ENCODE measurements around the gene KRTAP5-8. TPM values are rescaled to one million over a fixed set of nuclear protein-coding genes. Genes with fewer than 3 reads are reported as not detected.

The KRTAP5-8 gene
- total RNA-seq, 2 experiments from 2014 or later = not detected

- ChIA-PET POLR2A (no interaction called here), CTCF (no interaction called here)
- Mint-ChIP-seq H3K27ac (no peak overlapping the region), H3K9me3 (ENCODE audit: low read depth) (no peaks in the 10 kb centered on the region), H3K36me3 (ENCODE audit: low read depth) (peaks cover 68% of the 10 kb centered on the region), H3K4me3 (no peak overlapping the region), H3K4me1 (peaks cover 4% of the 10 kb centered on the region), H3K27me3 (no peaks in the 10 kb centered on the region)
- intact Hi-C loops (cut with DNase I, micrococcal nuclease) = no loop called here
- ATAC-seq (peak; percentile 39), DNase-seq (peak; percentile 24)
These were observed 38.7 kb upstream of the KRTAP5-8 start for GRCh38 chr11:71499125-71499524.

DNA sequence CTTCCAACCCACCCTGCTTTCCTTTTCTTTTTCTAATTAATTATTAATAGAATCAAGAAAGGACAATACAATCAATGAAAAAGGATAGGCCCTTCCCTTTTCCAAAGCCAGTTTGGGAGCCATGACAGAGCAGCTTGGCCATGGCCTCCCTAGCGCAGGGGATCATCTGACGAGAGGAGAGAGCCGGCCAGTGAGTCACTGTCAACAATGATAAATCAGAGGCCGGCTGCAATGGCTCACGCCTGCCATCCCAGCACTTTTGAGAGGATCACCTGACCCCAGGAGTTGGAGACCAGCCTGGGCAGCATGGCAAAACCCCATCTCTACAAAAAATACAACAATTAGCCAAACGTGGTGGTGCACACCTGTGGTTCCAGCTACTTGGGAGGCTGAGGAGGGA, 38.3 kb upstream of the KRTAP5-8 start:
- Mint-ChIP-seq H3K9me3 (ENCODE audit: low read depth) (no peaks in the 10 kb centered on the region), H3K4me1 (peaks cover 4% of the 10 kb centered on the region), H3K27ac (no peak overlapping the region), H3K27me3 (no peaks in the 10 kb centered on the region), H3K36me3 (ENCODE audit: low read depth) (peaks cover 65% of the 10 kb centered on the region), H3K4me3 (no peak overlapping the region)
- intact Hi-C loops (cut with DNase I, micrococcal nuclease) = no loop called here
- POLR2A ChIA-PET = no interaction called here
- no peak for DNase-seq
- CTCF ChIA-PET = no interaction called here
- no peak for ATAC-seq

- ChIA-PET POLR2A (no interaction called here), CTCF (no interaction called here)
- H3K27me3 Mint-ChIP-seq = no peaks in the 10 kb centered on the region
- peaks cover 4% of the 10 kb centered on the region for H3K9me3 Mint-ChIP-seq (ENCODE audit: low read depth)
- H3K27ac Mint-ChIP-seq = no peak overlapping the region
- no peak overlapping the region for H3K4me3 Mint-ChIP-seq
- intact Hi-C loops (cut with DNase I, micrococcal nuclease) = no loop called here
- peaks cover 66% of the 10 kb centered on the region for H3K36me3 Mint-ChIP-seq (ENCODE audit: low read depth)
- ATAC-seq (no peak), DNase-seq (no peak)
- peaks cover 4% of the 10 kb centered on the region for H3K4me1 Mint-ChIP-seq
These were observed 37.2 kb upstream of the KRTAP5-8 start for GRCh38 chr11:71500601-71501021.

- Mint-ChIP-seq H3K4me3 (no peak overlapping the region), H3K27me3 (no peaks in the 10 kb centered on the region), H3K4me1 (peaks cover 4% of the 10 kb centered on the region), H3K9me3 (ENCODE audit: low read depth) (peaks cover 4% of the 10 kb centered on the region), H3K27ac (no peak overlapping the region), H3K36me3 (ENCODE audit: low read depth) (peaks cover 67% of the 10 kb centered on the region)
- intact Hi-C loops (cut with DNase I, micrococcal nuclease) = no loop called here
- CTCF ChIA-PET = no interaction called here
- POLR2A ChIA-PET = no interaction called here
- no peak for DNase-seq
- ATAC-seq = no peak
These were observed 36.5 kb upstream of the KRTAP5-8 start for GRCh38 chr11:71501071-71501985.

- ChIA-PET CTCF (no interaction called here), POLR2A (no interaction called here)
- Mint-ChIP-seq H3K4me3 (no peak overlapping the region), H3K27ac (no peak overlapping the region), H3K9me3 (ENCODE audit: low read depth) (peaks cover 11% of the 10 kb centered on the region), H3K4me1 (peaks cover 4% of the 10 kb centered on the region), H3K27me3 (no peaks in the 10 kb centered on the region), H3K36me3 (ENCODE audit: low read depth) (peaks cover 64% of the 10 kb centered on the region)
- DNase-seq (no peak), ATAC-seq (no peak)
- intact Hi-C loops (cut with DNase I, micrococcal nuclease) = no loop called here
These were observed 35.8 kb upstream of the KRTAP5-8 start for GRCh38 chr11:71502026-71502425.

DNA sequence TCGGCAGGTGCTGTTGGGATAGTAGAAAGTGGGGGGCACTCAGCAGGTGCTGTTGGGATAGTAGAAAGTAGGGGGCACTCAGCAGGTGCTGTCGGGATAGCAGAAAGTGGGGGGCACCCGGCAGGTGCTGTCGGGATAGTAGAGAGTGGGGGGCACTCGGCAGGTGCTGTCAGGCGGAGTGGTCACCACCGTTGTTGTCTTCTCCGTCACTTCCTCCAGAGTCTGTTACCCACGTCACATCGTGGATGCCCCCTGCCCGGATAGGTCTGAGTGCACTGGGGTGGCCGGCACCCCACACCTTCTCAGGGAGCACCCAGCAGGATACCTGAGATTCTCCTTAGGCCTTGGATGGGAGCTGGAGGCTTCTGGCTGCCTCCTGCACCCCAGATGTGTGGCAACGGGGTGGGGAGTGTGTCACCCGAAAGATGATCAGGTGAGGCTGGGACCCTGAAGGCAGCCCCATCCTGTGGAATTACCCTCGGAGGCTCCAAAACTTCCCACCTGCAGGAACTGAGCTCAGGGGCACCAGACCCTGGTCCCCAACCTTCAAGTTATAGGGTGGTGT, 34.9 kb upstream of the KRTAP5-8 start:
- ATAC-seq (no peak), DNase-seq (no peak)
- H3K9me3 Mint-ChIP-seq (ENCODE audit: low read depth) = peaks cover 16% of the 10 kb centered on the region
- no peak overlapping the region for H3K4me3 Mint-ChIP-seq
- CTCF ChIA-PET = no interaction called here
- POLR2A ChIA-PET = no interaction called here
- no peak overlapping the region for H3K27ac Mint-ChIP-seq
- H3K27me3 Mint-ChIP-seq = no peaks in the 10 kb centered on the region
- H3K36me3 Mint-ChIP-seq (ENCODE audit: low read depth) = peaks cover 55% of the 10 kb centered on the region
- peaks cover 4% of the 10 kb centered on the region for H3K4me1 Mint-ChIP-seq
- intact Hi-C loops (cut with DNase I, micrococcal nuclease) = no loop called here

GRCh38 chr11:71504531-71504930, 33.3 kb upstream of the KRTAP5-8 start:
- Mint-ChIP-seq H3K9me3 (ENCODE audit: low read depth) (peaks cover 22% of the 10 kb centered on the region), H3K27me3 (no peaks in the 10 kb centered on the region), H3K36me3 (ENCODE audit: low read depth) (peaks cover 43% of the 10 kb centered on the region), H3K4me1 (no peaks in the 10 kb centered on the region), H3K27ac (no peak overlapping the region), H3K4me3 (no peak overlapping the region)
- POLR2A ChIA-PET = no interaction called here
- CTCF ChIA-PET = no interaction called here
- intact Hi-C loops (cut with DNase I, micrococcal nuclease) = no loop called here
- ATAC-seq (no peak), DNase-seq (no peak)

- Mint-ChIP-seq H3K4me1 (no peaks in the 10 kb centered on the region), H3K9me3 (ENCODE audit: low read depth) (peaks cover 27% of the 10 kb centered on the region), H3K27me3 (no peaks in the 10 kb centered on the region), H3K4me3 (no peak overlapping the region), H3K36me3 (ENCODE audit: low read depth) (peaks cover 43% of the 10 kb centered on the region), H3K27ac (no peak overlapping the region)
- CTCF ChIA-PET = no interaction called here
- POLR2A ChIA-PET = no interaction called here
- no peak for DNase-seq
- ATAC-seq = no peak
- intact Hi-C loops (cut with DNase I, micrococcal nuclease) = no loop called here
These were observed 32.8 kb upstream of the KRTAP5-8 start for GRCh38 chr11:71505001-71505400.

GRCh38 chr11:71505781-71506180, 32.0 kb upstream of the KRTAP5-8 start:
- Mint-ChIP-seq H3K4me1 (no peaks in the 10 kb centered on the region), H3K9me3 (ENCODE audit: low read depth) (peaks cover 27% of the 10 kb centered on the region), H3K4me3 (no peak overlapping the region), H3K27ac (no peak overlapping the region), H3K36me3 (ENCODE audit: low read depth) (peaks cover 36% of the 10 kb centered on the region), H3K27me3 (no peaks in the 10 kb centered on the region)
- ChIA-PET CTCF (no interaction called here), POLR2A (no interaction called here)
- no peak for DNase-seq
- no peak for ATAC-seq
- intact Hi-C loops (cut with DNase I, micrococcal nuclease) = no loop called here

DNA sequence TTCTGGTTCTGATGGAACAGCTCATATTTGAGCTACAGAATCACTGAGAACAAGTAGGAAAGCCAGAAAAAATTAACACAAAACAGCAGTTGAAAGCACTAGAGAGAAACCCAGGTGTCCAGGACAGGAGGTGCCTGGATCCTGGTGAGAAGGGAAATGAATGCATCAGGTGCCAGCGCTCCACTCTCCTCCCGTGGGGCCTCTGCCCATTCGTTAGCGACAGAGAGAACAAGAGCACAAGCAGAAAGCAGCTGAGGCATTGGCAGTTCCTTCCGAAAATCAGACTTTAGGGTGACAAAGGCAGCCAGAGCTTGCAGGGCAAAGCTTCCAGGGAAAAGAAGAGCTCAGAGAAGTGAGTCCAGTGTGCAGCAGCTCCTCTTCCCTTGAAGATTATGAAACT, 30.7 kb upstream of the KRTAP5-8 start:
- H3K27me3 Mint-ChIP-seq = no peaks in the 10 kb centered on the region
- no peak for DNase-seq
- ATAC-seq = no peak
- H3K36me3 Mint-ChIP-seq (ENCODE audit: low read depth) = peaks cover 27% of the 10 kb centered on the region
- POLR2A ChIA-PET = no interaction called here
- CTCF ChIA-PET = interaction anchor here (1.0 kb wide), 1 partner anchor 14 kb away, joined by 3 read pairs; no protein-coding TSS in a partner anchor
- H3K9me3 Mint-ChIP-seq (ENCODE audit: low read depth) = peaks cover 33% of the 10 kb centered on the region
- intact Hi-C loops (cut with DNase I, micrococcal nuclease) = no loop called here
- no peaks in the 10 kb centered on the region for H3K4me1 Mint-ChIP-seq
- no peak overlapping the region for H3K4me3 Mint-ChIP-seq
- H3K27ac Mint-ChIP-seq = no peak overlapping the region

DNA sequence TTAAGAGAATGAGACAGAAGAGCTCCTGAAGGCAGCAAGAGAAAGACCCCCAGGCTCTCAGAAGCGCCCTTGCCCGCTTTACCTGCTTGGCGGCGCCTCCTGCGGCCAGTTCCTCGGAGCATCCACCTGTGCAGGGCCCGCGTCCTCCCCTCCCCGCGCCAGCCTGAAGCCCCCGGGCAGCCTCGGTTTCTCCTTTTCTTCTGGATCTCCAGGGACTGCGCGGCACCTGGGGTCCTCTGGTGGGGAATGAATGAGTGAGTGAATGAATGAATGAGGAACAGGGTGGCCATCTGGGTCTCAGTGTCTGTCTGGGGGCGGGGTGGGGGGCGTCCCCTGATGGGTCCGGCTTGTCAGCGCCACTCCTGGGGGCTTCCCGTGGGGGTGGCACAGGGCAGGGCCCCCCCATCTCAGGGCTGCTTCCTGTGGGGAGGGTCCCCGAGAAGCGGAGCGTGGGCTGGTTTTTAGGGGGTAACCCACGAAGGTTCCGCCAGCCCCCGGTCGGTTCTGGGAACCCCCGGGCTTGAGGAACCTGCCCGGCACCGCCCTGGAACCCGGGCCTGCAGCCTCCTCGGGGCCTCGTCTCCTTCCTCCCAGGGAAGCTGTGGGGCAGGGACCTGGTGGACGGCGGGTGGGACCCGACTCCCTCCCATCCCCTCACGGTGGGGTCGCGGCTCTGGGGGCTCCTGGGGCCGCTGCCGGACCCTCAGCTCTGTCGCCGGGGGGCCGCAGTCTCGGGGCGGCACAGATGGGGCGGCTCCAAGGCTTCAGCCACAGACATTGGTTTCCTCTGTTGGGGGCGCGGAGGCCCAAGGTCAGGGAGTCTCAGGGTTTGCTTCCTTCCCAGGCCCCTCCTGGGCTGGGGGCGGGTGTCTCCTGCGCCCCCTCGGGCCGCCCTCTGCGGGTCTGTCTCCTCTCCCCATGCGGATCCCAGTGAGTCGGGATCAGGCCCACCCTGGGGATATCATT, 19.0 kb upstream of the KRTAP5-8 start:
- DNase-seq (no peak), ATAC-seq (no peak)
- ChIA-PET CTCF (no interaction called here), POLR2A (no interaction called here)
- Mint-ChIP-seq H3K27ac (no peak overlapping the region), H3K9me3 (ENCODE audit: low read depth) (peaks cover 3% of the 10 kb centered on the region), H3K4me1 (no peaks in the 10 kb centered on the region), H3K36me3 (ENCODE audit: low read depth) (no peaks in the 10 kb centered on the region), H3K4me3 (no peak overlapping the region), H3K27me3 (no peaks in the 10 kb centered on the region)
- intact Hi-C loops (cut with DNase I, micrococcal nuclease) = no loop called here
